GM19035 (cell line): Measurements from ENCODE around the gene NELL1.
"Not testable (repeated sequence)": the region's sequence is repeated elsewhere in the genome, so short reads cannot be mapped to it uniquely, and the experiment has no call there.

Experiments used
- ATAC-seq: cut with Tn5 transposase; IDR thresholded peaks from one replicate; pipeline ENCODE4 v1.9.1; 2021; ENCODE audit not compliant: unreplicated experiment

NELL1 gene

GRCh38 chr11:20762116-20762844, 92.9 kb downstream of the NELL1 start:
- ATAC-seq, result no peak

GRCh38 chr11:20762980-20763379, 93.6 kb downstream of the NELL1 start:
- ATAC-seq, result no peak

GRCh38 chr11:20770414-20770946, 101.1 kb downstream of the NELL1 start:
- ATAC-seq, result no peak

GRCh38 chr11:20771026-20771425, 101.6 kb downstream of the NELL1 start:
- ATAC-seq, result no peak

DNA sequence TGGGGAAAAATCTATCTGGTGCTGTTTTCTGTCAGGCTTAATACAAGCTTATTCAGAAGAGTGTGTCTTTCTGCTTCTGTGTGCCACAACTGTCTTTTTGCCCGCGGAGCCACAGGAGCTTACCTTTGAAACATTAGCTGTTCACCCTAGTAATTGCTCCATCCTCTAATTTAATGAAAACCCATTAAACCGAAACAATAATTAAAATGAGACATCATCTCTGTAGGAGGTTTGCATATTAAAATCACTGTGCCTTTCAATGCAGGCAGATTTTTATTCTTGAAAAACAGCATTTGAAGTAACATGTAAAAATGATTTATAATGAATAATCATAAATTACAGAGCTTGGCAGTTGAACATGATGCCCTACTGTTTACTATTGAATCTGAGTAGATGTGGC, 102.3 kb downstream of the NELL1 start:
- no peak for ATAC-seq

DNA sequence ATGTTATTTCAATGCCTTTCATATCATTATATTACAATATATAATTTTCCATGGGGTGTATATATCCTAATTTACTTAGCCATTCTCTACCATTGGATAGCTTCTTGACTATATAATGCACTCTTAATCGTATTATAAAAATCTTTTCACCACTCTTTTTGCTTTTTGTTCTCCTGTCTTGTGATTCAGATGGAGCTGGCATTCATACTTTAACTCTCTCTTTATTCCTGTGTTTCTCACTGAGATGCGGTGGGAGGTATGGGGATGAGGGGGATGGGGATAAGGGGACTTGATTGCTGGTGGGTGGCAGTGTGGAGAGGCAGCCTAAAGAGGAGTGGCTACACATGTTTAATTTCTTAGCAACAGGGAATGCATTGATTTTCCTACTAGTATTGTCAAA, 105.9 kb downstream of the NELL1 start:
- no peak for ATAC-seq

- ATAC-seq, result no peak
Measured at GRCh38 chr11:20782775-20783174, 113.4 kb downstream of the NELL1 start.

- no peak for ATAC-seq
Measured at GRCh38 chr11:20783220-20783619, 113.8 kb downstream of the NELL1 start.

DNA sequence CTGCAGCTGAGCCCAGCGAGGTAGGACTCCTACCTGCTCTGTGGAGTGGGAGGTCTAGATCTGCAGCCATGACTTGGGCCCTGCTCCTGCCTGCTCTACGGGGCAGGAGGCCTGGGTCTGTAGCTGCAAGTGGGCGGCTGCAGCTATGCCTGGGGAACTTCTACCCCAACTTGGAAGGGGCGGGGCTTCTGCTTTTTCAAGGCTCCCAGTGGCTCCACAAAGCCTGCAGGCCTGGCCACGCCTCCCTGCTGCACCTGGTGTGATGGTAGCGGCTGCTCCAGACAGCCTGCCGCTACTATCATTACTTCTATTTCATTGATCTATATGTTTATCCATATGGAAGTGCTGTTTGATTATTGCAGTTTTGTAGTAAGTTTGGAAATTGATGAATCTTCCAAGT, 121.2 kb downstream of the NELL1 start:
- no peak for ATAC-seq

DNA sequence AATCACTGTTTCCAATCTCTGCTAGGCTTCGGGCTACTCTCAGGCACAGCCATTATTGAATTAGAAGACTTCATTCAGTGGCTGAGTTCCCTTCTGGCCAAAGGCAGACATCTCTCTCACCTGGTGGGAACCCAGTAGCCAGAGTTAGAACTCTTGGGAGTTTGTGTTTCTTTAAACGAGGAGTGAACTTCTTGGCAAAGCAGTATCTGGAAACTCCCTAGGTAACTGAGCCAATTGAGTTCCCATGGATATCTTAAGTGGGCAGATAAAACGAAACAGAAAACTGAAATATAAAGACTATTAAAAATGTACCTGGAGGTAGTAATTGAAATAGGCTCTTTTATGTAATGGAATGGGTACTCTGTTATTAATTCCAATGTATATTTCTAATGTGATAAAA, 125.6 kb downstream of the NELL1 start:
- no peak for ATAC-seq

DNA sequence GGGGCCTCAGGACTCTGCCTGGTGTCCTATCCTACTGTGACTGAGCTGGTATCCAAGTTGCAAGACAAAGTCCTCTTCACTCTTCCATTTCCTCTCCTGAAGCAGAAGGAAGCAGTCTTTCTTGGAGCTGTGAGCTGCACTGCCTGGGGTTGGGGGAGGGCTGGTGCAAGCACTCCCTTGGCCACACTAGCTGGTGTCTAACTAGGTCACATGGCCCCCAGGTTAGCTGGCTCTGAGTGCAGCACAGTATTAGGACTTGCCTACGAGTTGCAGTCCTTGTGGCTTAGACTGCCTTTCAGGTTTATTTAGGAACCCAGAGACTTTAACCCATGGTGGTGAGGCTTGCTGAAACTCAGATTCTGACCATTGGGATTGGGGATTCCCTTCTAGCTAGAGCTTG, 138.9 kb downstream of the NELL1 start:
- no peak for ATAC-seq

DNA sequence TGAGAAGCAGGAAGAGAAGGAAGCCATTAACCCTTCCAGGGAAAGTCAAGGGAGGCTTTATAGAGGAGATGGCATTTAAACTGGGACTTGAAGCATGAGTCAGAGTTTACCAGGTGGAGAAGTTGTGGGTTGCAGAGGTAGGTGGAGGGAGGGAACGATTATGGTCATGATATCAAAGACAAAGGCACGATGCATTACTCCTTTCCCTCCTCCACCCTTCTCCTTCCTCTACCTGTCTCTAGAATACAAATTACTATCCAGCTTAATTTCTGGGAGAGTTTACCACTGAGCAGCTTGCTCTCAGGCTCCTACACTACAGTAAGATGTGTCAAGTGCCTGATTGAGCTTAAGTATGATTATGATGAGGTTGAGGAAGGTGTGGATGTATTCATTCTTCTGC, 151.7 kb downstream of the NELL1 start:
- no peak for ATAC-seq

DNA sequence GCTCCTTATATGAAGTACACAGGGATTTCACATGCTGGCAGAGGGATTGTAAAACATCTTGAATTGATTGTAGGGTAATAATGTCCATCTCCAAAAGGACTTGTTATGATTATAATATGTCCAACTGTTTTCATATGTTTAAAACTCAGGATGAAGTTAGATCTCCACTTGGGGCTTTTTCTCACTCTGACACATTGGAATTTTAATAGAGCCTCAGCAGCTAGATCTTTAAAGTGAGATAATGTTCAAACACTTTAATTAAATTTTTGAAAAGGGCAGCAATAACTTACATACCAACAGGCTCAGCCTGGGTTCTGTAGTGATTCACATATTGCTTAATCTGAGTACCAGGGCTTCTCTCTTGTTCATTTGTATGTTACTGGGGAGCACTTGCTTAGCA, 152.1 kb downstream of the NELL1 start:
- ATAC-seq, result no peak

DNA sequence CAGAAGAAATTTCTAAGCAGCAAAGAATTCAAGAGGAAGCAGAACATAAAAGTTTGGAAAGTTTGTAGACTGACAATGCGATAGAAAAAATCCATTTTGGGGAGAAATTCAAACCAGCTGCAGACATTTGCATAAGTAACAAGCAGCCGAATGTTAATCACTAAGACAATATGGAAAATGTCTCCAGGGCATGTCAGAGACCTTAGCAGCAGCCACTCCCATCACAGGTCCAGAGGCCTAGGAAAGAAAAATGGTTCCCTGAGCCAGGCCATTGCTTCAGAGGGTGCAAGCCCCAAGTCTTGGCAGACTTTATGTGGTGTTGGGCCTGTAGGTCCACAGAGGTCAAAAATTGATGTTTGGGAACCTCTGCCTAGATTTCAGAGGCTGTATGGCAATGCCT, 155.4 kb downstream of the NELL1 start:
- no peak for ATAC-seq

- ATAC-seq, result no peak
Measured at GRCh38 chr11:20835561-20835960, 166.2 kb downstream of the NELL1 start.

DNA sequence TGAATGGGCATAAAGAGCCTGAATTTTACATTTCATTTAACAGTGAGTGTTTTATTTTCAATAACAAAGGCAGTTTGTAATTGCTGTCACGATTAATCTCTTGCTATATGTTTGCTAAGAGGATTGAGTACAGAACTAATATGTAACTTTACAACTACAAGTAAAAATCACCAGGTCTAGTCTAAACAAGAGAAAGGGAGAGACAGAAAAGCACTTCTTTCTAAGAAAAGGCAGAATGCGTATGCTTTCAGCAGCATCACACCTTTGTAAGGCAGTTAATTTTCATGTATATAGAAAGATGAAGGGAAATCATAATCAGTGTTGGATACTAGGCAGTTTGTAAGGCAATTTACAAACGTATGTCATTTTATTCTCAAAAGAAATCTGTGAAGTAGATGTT, 169.8 kb downstream of the NELL1 start:
- ATAC-seq, result no peak

DNA sequence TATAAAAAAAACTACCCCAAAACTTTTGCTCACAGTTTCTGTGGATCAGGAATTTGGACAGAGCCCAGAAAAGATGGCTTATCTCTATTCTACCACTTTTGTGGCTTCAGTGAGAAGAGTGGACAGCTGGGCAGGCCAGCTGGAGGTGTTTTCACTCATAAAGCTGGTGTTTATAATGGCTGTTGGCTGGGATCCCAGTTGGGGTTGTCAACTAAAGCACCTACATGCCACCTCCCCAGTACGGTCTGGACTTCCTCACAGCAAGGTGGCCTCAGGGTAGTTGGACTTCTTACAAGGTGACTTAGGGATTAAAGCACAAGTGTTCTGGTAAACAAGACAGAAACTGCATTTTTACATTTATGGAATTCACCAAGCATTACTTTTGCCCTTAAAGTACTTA, 171.0 kb downstream of the NELL1 start:
- no peak for ATAC-seq

DNA sequence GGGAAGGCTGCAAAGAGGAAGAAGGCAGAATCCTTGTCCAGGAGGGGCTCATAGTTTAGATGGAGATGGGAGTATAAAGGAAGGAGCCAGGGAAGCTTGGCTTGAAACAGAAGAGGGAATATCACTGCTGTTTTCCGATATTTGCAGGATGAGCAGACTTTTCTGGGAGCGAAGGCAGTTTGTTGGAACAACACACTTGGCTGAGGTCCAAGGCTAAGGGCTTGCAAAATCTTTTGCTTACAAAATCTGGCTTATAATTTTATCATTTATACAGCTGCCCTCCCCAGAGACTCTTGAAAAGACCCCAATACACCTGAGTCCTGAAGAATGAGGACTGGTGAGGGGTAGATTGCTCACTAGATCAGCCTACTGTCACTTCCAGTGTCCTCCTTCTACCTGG, 174.8 kb downstream of the NELL1 start:
- no peak for ATAC-seq

- ATAC-seq, result no peak
Measured at GRCh38 chr11:20844630-20845029, 175.2 kb downstream of the NELL1 start.

DNA sequence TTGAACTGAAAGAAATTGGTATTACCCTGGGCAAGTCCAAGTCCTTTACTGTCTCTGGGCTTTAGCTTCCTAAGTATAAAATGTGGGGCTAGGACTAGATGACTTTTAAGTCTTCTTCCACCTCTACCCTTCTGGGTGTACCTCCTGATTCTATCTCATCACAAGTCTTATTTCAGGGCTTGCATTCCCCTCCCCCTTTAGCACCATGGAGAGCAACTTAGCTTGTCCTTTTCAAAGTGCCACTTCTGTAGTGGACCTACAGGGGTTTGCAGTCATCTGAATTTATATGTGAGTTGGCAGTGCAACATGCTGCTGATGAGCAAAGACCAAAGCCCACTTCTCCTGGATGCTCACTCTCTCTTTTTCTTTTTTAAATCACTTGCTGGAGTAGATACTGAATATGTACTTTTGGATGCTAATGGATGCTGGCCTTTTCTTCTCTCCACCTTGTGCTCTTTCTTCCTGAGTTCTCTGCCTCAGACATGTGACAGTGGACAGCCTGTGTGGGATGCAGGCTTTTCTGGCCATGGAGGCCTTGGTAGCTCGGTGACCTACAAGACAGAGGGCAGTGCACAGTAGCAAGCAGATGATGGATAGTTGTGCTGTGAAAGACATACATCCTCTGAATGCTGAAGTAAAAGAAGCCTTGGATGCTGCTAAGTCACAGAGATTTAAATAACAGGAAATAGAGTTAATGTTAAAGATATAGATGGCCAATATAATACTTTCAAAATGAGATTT, 185.0 kb downstream of the NELL1 start:
- no peak for ATAC-seq

GRCh38 chr11:20861322-20861721, 191.9 kb downstream of the NELL1 start:
- ATAC-seq, result no peak

GRCh38 chr11:20862263-20862662, 192.9 kb downstream of the NELL1 start:
- not testable (repeated sequence) for ATAC-seq
